Fibroblast of skin of back (primary cell): ENCODE measurements around the gene BHLHE23.

ENCODE experiments used
- DNase-seq: peaks from one replicate; pipeline ENCODE4 v3.0.0-alpha.2; 2013

BHLHE23 gene

DNA sequence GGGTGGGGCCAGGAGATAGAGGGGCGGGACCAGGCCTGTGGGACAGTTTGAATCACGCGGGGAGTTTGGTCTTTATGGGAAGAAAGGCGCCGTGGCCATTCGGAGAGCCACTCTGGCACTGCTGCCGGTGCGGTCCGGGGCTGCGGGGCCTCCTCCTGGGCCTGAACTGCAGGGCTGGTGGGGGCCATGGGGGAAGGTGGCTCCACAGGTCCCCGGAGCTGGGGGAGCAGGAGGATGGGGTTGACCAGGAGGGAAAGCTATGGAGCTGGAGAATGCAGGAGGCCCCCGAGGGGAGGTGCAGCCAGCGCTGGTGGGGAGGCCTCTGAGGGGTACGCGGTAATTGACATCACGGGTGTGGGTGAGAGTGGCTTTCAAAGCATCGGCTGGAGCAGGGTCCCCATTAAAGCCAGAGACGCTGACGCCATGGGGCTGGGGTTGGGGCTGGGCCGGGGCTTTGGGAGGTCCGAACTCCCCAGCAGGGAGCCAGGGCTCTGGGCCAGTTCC, 1.8 kb upstream of the BHLHE23 start:
- no peak for DNase-seq

GRCh38 chr20:63007646-63008488, 1.1 kb upstream of the BHLHE23 start:
- DNase-seq, result no peak

DNA sequence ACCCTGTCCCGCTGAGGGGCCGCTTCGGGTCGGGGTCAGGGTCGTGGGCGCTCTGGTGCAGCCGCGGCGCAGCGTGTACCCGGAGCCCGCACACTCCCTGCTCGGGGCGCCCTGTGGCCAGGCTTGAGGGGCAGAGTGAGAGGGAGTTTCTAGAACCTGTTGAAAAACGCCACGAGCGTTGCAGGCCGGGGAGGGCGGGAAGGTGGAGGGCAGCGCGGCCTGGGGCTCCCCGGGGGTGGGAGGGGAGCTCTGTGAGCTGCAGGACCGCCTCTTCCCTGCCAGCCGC, 539 bp upstream of the BHLHE23 start:
- DNase-seq, result no peak

DNA sequence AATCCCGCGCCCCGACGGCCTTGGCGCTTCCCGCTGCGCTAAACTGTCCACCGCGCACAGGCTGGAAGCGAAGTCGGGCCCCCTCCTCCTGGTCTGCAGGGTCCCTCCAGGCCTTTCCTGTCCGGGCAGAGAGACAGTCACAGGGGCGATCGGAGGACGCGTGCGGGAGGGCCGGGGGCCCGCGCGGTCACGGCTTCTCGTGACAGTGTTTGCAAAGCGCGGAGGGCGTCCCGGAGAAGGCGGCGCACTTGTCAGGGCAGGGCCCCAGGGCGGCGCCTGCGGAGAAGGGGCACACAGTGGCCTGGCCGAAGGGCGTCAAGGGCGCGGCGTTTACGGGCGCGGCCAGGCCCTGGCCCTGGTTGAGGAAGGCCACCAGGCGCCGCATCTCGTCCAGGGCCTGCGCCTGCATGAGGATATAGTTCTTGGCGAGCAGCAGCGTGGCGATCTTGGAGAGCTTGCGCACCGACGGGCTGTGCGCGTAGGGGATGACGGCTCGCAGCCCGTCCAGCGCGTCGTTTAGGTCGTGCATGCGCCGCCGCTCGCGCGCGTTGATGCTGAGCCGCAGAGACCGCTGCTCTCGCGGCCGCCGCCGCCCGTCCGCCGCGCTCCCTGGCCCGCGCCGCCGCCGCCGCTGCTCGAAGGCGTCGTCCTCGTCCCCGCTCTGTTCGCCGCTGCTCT, 763 bp downstream of the BHLHE23 start:
- DNase-seq, result no peak

DNA sequence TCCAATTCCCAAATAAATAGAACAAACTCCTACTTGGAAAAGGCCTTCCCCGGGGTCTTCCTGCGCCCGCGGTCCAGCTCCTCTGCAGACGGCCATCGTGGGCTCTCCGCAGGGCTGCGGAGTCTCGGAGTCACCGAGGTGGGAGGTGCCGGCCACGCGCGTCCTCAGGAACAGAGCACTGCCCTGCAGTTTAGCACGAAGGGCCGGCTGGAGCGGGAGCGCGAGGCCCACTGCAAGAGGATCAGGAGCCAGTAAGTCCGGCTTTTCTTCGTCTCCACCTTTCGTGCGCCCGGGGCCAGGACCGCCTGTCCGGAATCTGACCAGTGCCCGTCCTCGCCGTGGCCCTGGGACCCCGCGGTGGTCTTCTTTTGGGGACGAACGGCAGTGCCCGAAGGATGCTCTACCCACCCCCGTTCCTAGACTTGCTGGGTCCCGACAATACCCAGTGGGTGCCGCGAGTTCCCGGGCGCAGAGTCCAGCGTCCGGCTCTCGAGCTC, 1.4 kb downstream of the BHLHE23 start:
- DNase-seq, result no peak

DNA sequence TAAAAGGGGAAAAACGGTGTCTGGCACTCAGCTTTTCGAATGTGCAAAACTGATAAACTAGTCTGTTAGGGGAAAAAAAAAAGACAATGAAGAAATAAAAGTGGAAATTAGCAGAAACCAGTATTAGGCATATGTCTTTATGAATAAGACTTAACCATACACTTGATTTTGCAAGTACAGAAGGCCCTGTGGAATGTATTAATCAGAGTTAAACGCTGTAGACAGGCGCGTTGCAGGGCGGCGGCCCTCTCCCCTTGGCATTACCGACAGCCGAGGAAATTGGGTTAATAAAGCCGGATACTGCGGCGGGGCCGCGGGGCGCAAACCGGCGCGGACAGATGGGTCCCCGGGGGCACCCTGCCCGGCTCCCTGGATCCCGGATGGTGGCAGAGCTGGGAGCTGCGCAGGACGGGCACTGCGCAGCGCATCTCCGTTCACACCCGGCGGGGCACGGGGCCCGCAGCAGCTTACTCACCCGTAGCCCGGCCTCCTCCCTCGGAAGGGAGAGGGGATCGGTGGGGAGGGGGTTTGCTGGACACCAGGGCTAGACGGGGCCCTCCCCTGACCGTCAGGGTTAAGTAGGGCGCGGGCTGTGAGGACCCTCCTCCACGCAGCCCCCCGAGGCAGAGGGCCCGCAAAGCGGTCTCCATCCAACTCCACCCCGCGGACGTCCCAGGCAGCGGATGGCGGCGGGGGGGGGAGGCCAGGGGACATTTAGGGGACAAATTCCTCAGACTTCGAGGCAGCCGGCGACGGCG, 2.0 kb downstream of the BHLHE23 start:
- DNase-seq, result no peak

DNA sequence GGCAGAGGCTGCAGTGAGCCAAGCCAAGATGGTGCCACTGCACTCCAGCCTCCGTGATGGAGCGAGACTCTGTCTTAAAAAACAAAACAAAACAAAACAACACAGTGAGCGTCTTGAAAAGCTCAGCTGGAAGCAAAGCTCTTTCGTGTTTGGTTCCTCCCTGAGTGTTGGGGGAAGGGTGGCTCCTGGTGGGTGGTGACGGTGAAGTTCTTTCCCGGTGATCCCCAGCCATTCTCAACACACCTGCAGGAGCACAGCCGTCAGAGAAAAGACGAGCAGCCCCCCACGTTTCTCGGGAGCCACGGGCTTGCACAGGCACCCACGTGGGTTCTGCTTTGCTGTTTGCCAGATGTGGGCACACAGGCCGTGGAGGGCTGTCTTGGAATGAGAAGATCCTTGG, 3.2 kb downstream of the BHLHE23 start:
- no peak for DNase-seq

DNA sequence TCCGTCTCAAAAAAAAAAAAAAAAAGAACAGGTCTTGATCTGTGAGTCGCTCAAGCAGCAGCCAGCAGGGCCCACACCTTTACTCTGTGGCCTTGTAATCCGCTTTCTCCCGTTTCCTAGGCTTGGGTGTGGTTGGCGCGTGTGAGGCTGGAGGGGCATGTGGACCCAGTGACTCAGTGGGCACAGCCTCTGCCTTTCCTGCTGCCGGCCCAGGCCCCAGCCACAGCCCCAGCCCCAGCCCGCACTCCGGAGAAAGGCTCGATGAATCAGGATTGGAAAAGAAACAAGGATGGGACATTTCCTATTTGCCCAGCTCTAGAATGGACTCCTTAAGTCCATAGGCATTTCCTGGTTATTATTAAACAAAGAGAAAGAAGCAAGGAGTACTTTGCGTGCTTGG, 4.3 kb downstream of the BHLHE23 start:
- no peak for DNase-seq

DNA sequence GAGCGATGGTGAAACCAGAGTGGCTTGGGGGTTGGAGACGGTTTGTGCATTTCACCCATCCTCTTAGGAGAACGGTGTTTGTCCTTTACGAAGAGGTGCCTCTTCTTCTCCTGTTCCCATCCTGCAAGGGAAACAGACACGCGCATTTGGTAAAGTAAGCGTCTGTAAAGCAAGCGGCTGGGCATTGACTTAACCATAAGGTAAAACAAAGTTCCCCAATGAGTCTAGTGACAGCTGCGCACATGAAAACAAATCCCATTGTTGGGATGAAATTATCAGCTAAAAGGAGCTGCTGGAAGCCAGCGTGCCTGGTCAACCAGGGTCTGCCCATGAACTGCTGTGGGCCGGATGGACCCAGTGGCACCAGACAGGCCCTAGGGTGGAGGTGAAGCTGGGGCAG, 5.8 kb downstream of the BHLHE23 start:
- DNase-seq, result no peak

DNA sequence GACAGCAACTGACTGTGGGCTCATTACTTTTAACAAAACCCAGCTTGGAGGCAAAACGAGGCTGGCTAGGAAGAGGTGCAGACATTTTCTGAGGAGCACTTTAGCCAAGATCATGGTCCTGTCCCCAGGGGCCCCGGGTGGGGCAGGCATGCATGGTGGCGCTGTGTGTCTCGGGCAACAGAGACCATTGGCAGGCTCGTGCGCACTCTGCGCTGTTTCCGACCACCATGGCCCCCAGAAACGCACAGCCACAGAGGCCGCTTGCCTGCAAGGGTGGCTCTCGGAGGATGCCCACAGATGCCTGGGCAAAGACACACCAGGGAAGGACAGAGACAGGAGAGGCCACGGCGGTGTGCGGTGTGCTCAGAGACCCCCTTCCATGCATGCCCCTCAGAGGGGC, 6.7 kb downstream of the BHLHE23 start:
- DNase-seq, result no peak

- no peak for DNase-seq
Measured at GRCh38 chr20:62999580-62999979, 7.2 kb downstream of the BHLHE23 start.

GRCh38 chr20:62998449-62998848, 8.3 kb downstream of the BHLHE23 start:
- DNase-seq, result no peak

DNA sequence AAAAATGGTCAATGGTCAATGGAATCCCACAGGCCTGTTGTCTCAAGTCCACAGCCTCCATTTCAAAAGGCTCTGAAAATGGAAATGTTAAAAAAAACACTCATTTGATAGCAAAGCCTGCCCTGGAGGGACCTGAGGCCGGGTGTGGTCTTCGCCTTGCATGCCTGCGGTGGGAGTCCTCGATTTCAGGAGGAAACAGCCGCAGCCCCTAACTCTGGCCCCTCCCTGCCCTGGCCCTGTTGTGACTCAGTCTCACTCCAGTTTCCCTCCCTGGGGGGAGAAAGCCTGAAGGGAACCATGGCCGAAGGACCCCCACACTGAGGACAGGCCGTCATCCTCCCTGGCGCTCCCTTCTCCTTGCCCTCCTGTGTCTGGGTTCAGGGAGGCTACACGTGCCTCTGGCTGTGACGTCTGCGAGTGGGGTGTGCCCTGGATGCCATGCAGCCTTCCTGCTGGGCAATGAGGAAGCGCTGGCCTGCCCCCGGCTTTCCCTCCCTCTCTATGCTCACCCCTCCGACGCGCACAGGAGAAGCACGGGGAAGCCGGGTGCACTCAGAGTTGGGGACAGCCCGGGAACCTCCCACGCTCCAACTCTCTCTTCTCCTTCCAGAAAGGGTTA, 9.2 kb downstream of the BHLHE23 start:
- no peak for DNase-seq

DNA sequence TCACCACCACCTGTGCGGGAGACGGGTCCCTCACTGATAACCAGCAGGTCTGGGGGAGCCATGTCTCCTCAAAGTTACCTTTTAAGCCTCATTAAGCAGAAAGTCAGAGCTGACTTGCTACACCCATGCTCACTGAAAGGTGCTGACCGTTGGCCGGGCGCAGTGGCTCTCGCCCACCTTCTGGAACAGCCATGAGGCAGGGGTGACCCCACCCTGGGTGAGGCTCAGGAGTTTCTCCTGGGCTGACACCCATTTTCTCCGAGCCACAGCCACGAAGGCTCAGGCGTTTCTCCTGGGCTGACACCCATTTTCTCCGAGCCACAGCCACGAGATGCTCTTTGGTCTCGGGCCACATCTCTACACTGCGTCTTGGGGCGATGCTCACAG, 10.2 kb downstream of the BHLHE23 start:
- DNase-seq, result no peak

- DNase-seq, result no peak
Measured at GRCh38 chr20:62995898-62996595, 10.7 kb downstream of the BHLHE23 start.

- DNase-seq, result no peak
Measured at GRCh38 chr20:62995481-62995880, 11.3 kb downstream of the BHLHE23 start.

GRCh38 chr20:62994869-62995281, 11.9 kb downstream of the BHLHE23 start:
- no peak for DNase-seq

- no peak for DNase-seq
Measured at GRCh38 chr20:62993856-62994494, 12.8 kb downstream of the BHLHE23 start.

DNA sequence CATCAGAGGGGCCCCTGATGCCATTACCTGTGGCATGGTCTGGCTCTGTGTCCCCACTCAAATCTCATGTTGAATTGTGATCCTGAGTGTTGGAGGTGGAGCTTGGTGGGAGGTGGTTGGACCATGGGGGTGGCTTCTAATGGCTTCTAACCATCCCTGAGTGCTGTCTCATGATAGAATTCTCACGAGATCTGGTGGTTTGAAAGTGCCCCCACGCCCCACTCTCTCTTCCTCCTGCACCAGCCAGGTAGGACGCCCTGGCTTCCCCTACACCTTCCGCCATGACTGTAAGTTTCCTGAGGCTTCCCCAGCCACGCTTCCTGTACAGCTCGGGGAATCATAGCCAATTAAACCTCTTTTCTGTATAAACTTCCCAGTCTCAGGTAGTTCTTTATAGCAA, 14.9 kb downstream of the BHLHE23 start:
- no peak for DNase-seq

DNA sequence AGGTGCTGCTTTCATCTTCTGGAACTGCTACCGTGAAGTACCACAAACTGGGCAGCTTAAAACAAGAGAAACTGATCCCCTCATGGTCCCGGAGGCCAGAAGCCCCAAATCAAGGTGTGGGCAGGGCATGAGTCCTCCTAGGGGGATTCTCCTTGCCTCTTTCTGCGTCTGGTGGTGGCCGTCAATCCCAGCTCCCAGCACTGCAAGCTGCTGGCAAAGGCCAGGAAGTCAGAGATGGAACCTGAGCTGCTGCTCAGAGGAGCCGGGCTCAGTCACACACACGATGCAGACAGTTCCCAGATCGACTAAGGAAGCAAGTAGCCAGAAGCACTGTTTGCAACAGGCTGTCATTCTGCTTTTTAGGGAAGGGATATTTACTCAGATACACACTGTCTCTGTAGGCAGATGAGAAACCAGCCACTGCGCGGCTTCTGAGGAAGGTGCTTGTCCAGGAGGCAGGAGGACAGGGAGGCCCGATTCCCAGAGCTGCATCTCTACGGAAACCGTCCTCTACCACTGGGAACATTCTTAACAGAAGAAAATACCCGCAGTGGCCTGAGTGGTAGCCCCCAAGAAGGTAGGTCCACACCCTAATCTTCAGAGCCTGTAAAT, 15.5 kb downstream of the BHLHE23 start:
- no peak for DNase-seq

GRCh38 chr20:62990306-62990825, 16.4 kb downstream of the BHLHE23 start:
- no peak for DNase-seq
